Measurements from ENCODE around the gene TSSK6. TPM values are rescaled to one million over a fixed set of nuclear protein-coding genes. Genes with fewer than 3 reads are reported as not detected.

TSSK6 gene
- total and polyA plus RNA-seq, 4 donors = 0.21 to 2.3 (median 1.1) TPM

DNA sequence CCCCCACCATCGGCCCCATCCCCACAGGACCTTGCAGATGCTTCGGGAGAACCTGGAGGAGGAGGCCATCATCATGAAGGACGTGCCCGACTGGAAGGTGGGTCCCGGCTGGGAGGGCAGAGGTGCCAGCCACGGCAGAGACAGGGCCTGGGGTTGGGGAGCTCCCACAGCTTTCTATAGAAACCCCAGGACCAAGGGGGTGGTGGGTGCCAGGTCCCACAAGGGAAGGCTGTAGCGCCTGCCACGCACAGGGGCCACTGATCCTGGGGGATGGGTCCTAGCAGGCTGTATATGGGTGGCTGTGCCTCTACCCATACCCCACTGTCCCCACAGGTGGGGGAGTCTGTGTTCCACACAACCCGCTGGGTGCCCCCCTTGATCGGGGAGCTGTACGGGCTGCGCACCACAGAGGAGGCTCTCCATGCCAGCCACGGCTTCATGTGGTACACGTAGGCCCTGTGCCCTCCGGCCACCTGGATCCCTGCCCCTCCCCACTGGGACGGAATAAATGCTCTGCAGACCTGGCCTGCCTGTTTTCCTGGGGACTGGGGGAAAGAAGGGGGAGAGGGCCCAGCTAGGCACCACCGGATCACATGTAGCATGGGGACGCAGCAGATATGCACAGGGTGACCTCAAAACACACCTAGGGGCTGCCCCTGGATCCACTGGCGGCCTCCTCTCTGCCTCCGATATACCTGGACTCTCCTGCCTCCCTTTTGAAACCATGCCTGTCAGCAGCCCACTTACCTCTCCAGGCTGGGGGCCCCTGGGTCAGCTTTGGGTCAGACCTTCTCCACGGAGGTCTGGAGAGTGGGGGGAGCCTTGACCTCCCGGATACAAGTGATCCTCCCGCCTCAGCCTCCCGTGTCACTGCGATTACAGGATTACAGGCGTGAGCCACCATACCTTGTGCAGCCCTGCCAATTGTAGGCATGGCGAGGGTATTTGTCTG, 12.6 kb upstream of the TSSK6 start:
- TF ChIP-seq, protein P1, sequence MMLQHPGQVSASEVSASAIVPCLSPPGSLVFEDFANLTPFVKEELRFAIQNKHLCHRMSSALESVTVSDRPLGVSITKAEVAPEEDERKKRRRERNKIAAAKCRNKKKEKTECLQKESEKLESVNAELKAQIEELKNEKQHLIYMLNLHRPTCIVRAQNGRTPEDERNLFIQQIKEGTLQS (IDR thresholded peaks at IDR 0.05) = no peak
- TF ChIP-seq JUND (IDR thresholded peaks at IDR 0.05) (no peak), GABPA (IDR thresholded peaks at IDR 0.05 in 1 of 2, conservative IDR thresholded peaks at IDR 0.05 in 1 of 2) (no peak), FOXA2 (IDR thresholded peaks at IDR 0.05) (no peak), RXRA (IDR thresholded peaks at IDR 0.05) (no peak), HNF4G (IDR thresholded peaks at IDR 0.05) (no peak), NR2F2 (IDR thresholded peaks at IDR 0.05) (no peak), REST (IDR thresholded peaks at IDR 0.05) (no peak), EGR1 (IDR thresholded peaks at IDR 0.05; ENCODE audit: low read depth in 2 of 2) (no peak), FOXA1 (IDR thresholded peaks at IDR 0.05) (no peak), SP1 (IDR thresholded peaks at IDR 0.05) (no peak), TAF1 (conservative IDR thresholded peaks at IDR 0.05) (no peak), RAD21 (IDR thresholded peaks at IDR 0.05) (no peak)
- TF ChIP-seq, protein P2, sequence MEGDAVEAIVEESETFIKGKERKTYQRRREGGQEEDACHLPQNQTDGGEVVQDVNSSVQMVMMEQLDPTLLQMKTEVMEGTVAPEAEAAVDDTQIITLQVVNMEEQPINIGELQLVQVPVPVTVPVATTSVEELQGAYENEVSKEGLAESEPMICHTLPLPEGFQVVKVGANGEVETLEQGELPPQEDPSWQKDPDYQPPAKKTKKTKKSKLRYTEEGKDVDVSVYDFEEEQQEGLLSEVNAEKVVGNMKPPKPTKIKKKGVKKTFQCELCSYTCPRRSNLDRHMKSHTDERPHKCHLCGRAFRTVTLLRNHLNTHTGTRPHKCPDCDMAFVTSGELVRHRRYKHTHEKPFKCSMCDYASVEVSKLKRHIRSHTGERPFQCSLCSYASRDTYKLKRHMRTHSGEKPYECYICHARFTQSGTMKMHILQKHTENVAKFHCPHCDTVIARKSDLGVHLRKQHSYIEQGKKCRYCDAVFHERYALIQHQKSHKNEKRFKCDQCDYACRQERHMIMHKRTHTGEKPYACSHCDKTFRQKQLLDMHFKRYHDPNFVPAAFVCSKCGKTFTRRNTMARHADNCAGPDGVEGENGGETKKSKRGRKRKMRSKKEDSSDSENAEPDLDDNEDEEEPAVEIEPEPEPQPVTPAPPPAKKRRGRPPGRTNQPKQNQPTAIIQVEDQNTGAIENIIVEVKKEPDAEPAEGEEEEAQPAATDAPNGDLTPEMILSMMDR (IDR thresholded peaks at IDR 0.05; ENCODE audit: low read depth, low read length, missing input control) = no peak
- TF ChIP-seq, protein P3, sequence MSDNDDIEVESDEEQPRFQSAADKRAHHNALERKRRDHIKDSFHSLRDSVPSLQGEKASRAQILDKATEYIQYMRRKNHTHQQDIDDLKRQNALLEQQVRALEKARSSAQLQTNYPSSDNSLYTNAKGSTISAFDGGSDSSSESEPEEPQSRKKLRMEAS (IDR thresholded peaks at IDR 0.05) = no peak
- TF ChIP-seq, protein P4, sequence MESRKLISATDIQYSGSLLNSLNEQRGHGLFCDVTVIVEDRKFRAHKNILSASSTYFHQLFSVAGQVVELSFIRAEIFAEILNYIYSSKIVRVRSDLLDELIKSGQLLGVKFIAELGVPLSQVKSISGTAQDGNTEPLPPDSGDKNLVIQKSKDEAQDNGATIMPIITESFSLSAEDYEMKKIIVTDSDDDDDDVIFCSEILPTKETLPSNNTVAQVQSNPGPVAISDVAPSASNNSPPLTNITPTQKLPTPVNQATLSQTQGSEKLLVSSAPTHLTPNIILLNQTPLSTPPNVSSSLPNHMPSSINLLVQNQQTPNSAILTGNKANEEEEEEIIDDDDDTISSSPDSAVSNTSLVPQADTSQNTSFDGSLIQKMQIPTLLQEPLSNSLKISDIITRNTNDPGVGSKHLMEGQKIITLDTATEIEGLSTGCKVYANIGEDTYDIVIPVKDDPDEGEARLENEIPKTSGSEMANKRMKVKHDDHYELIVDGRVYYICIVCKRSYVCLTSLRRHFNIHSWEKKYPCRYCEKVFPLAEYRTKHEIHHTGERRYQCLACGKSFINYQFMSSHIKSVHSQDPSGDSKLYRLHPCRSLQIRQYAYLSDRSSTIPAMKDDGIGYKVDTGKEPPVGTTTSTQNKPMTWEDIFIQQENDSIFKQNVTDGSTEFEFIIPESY (IDR thresholded peaks at IDR 0.05) = no peak
- H3K36me3 ChIP-seq (ENCODE audit: control insufficient read depth in 4 of 4, insufficient read depth in 3 of 4, low read depth in 1 of 4, low read length in 3 of 4) = peaks cover 0 to 10% (median 6%) of the 10 kb centered on the region in 4 donors

More for the DNA sequence above, 12.6 kb upstream of the TSSK6 start:
- H3K9me3 ChIP-seq (ENCODE audit: control insufficient read depth in 4 of 4, low read length in 3 of 4) = no peaks in the 10 kb centered on the region
- no peak overlapping the region for H3K9ac ChIP-seq (ENCODE audit: low read depth in 1 of 2, low read length in 2 of 2)
- H3K27me3 ChIP-seq (ENCODE audit: control insufficient read depth in 4 of 4, insufficient read depth in 4 of 4, low read length in 3 of 4) = no peaks in the 10 kb centered on the region
- no peak overlapping the region for H3K4me3 ChIP-seq (ENCODE audit: low read depth in 1 of 3, low read length in 3 of 3)
- H3K4me1 ChIP-seq (ENCODE audit: control insufficient read depth in 4 of 4, insufficient read depth in 4 of 4, low read length in 3 of 4) = peaks cover 0 to 7% (median 3%) of the 10 kb centered on the region in 4 donors
- no peak overlapping the region for H3K27ac ChIP-seq (ENCODE audit: low read depth in 1 of 2, low read length in 2 of 2)
- DNase-seq (ENCODE audit: low spot score) = no peak
- 96% methylated on average over 27 of the region's 27 CpGs for WGBS

Measured in liver (tissue), 9 donors.